Posterior vena cava (tissue), 2 donors: ENCODE results near the gene MYO1E. TPM values are rescaled to one million over a fixed set of nuclear protein-coding genes. Genes with fewer than 3 reads are reported as not detected.
"Not testable (repeated sequence)": the region's sequence is repeated elsewhere in the genome, so short reads cannot be mapped to it uniquely, and the experiment has no call there.

Experiments
- DNase-seq: peaks from one replicate; pipeline ENCODE4 v3.0.0-alpha.2; 2020; ENCODE audit warnings: low spot score
- intact Hi-C, 2 donors: fragments of 100-400 bp; cut with DNase I; formaldehyde crosslinking; loops; one replicate each; pipeline versions ENCODE4 v1.14.1 to v1.14.2; 2022 to 2023
- total RNA-seq, 2 donors: library from RNA; stranded (reverse); fragmentation: NEBNext Ultra II Directional; extraction: Animal tissue kit (Norgen Biotek cat#: 25700); gene quantifications; one replicate each; pipeline ENCODE4 v1.2.1, GENCODE V29; 2021
- donor health status: DM: yes; HTN: yes; CAD: no.
- donor health status: DM: yes; HTN: yes; CAD: no.

The MYO1E gene
- total RNA-seq, 2 donors from 2014 or later: 113 to 193 TPM

- no peak for DNase-seq
- intact Hi-C loops: no loop called here
Observed at GRCh38 chr15:59392299-59392698, 19.6 kb upstream of the MYO1E start.

GRCh38 chr15:59388670-59389069 is 16.0 kb upstream of the MYO1E start:
- no peak for DNase-seq
- intact Hi-C loops: no loop called here

- intact Hi-C loops, DNase-seq: not testable (repeated sequence)
Observed at GRCh38 chr15:59387196-59387878, 14.7 kb upstream of the MYO1E start.

GRCh38 chr15:59385171-59385570 is 12.5 kb upstream of the MYO1E start:
- intact Hi-C loops: no loop called here
- no peak for DNase-seq

- DNase-seq: no peak
- intact Hi-C loops: no loop called here
Observed at GRCh38 chr15:59384507-59384906, 11.8 kb upstream of the MYO1E start.

- no peak for DNase-seq
- intact Hi-C loops: no loop called here
Observed at GRCh38 chr15:59380902-59381610, 8.4 kb upstream of the MYO1E start.

- intact Hi-C loops: loop anchor here in 1 of 2 donors (10.0 kb wide), 1 partner anchor 65 kb away; no protein-coding TSS in a partner anchor
- no peak for DNase-seq
Observed at GRCh38 chr15:59379531-59379930, 6.9 kb upstream of the MYO1E start.

GRCh38 chr15:59378855-59379254 is 6.2 kb upstream of the MYO1E start:
- DNase-seq: no peak
- intact Hi-C loops: loop anchor here in 1 of 2 donors (10.0 kb wide), 1 partner anchor 64 kb away; no protein-coding TSS in a partner anchor

- intact Hi-C loops: loop anchor here in 1 of 2 donors (10.0 kb wide), 1 partner anchor 63 kb away; no protein-coding TSS in a partner anchor
- no peak for DNase-seq
Observed at GRCh38 chr15:59377924-59378323, 5.3 kb upstream of the MYO1E start.

GRCh38 chr15:59376733-59377132 is 4.1 kb upstream of the MYO1E start:
- intact Hi-C loops: loop anchor here in 1 of 2 donors (10.0 kb wide), 1 partner anchor 62 kb away; no protein-coding TSS in a partner anchor

GRCh38 chr15:59373215-59373614 is 544 bp upstream of the MYO1E start:
- no peak for DNase-seq
- intact Hi-C loops: loop anchor here in 1 of 2 donors (10.0 kb wide), 1 partner anchor 58 kb away; no protein-coding TSS in a partner anchor

More at GRCh38 chr15:59376733-59377132, 4.1 kb upstream of the MYO1E start:
- DNase-seq: no peak

GRCh38 chr15:59371458-59372351 is 966 bp downstream of the MYO1E start:
- DNase-seq: peak; percentile 83
- intact Hi-C loops: loop anchor here in 1 of 2 donors (10.0 kb wide), 1 partner anchor 57 kb away; no protein-coding TSS in a partner anchor

- DNase-seq: no peak
- intact Hi-C loops: no loop called here
Observed at GRCh38 chr15:59369597-59369996, 3.1 kb downstream of the MYO1E start.

GRCh38 chr15:59367022-59367451 is 5.6 kb downstream of the MYO1E start:
- DNase-seq: no peak
- intact Hi-C loops: no loop called here

- intact Hi-C loops: no loop called here
- no peak for DNase-seq
Observed at GRCh38 chr15:59366333-59367021, 6.2 kb downstream of the MYO1E start.

GRCh38 chr15:59364248-59364647 is 8.4 kb downstream of the MYO1E start:
- intact Hi-C loops: no loop called here
- no peak for DNase-seq

- intact Hi-C loops: no loop called here
Observed at GRCh38 chr15:59362331-59362730, 10.3 kb downstream of the MYO1E start.

GRCh38 chr15:59360896-59361295 is 11.8 kb downstream of the MYO1E start:
- no peak for DNase-seq
- intact Hi-C loops: no loop called here

More at GRCh38 chr15:59362331-59362730, 10.3 kb downstream of the MYO1E start:
- DNase-seq: no peak

GRCh38 chr15:59360305-59360704 is 12.4 kb downstream of the MYO1E start:
- intact Hi-C loops: no loop called here
- no peak for DNase-seq
